HepG2 (cell line): ENCODE results near the gene RNPEPL1. TPM values are rescaled to one million over a fixed set of nuclear protein-coding genes. Genes with fewer than 3 reads are reported as not detected.

Source experiments
- CREM ChIP-seq, 2 experiments: sonication (generic) in 1 of 2; formaldehyde crosslinking in 1 of 2; IDR thresholded peaks; 2 replicates each; pipeline versions ENCODE4 v1.4.0 to v1.6.1; 2016 to 2020; ENCODE audit warnings: antibody characterized with exemption in 1 of 2, mild to moderate bottlenecking in 1 of 2, missing genetic modification reagents in 1 of 2
- EHMT2 ChIP-seq: fragments of 200-600 bp; sonication (generic); IDR thresholded peaks from 2 replicates; pipeline ENCODE4 v1.7.0; 2017; ENCODE audit warnings: antibody characterized with exemption, low read depth, low read length, borderline replicate concordance
- MAFF ChIP-seq: IDR thresholded peaks from 2 replicates; pipeline ENCODE4 v1.6.1; 2011; ENCODE audit warnings: low read depth, low read length, improper control_type of control experiment
- SMYD3 ChIP-seq: sonication (generic); formaldehyde crosslinking; IDR thresholded peaks from 2 replicates; pipeline ENCODE4 v1.8.1; 2023; ENCODE audit warnings: mild to moderate bottlenecking, missing genetic modification reagents
- SOX6 ChIP-seq, 2 experiments: fragments of 450-650 bp in 1 of 2; sonication (generic) in 1 of 2; formaldehyde crosslinking in 1 of 2; IDR thresholded peaks; 2 replicates each; pipeline versions ENCODE4 v1.4.0 to v1.6.1; 2017 to 2020; ENCODE audit warnings: antibody characterized with exemption in 1 of 2, mild to moderate bottlenecking in 1 of 2, missing genetic modification reagents in 1 of 2
- TRIM24 ChIP-seq: sonication (generic); formaldehyde crosslinking; IDR thresholded peaks from 2 replicates; pipeline ENCODE4 v1.8.0; 2022; ENCODE audit warnings: mild to moderate bottlenecking, missing genetic modification reagents
- ZMYM4 ChIP-seq: sonication (generic); formaldehyde crosslinking; IDR thresholded peaks from 2 replicates; pipeline ENCODE4 v1.8.1; 2023; ENCODE audit warnings: mild to moderate bottlenecking, missing genetic modification reagents
- ZNF138 ChIP-seq: sonication (generic); formaldehyde crosslinking; IDR thresholded peaks from 2 replicates; pipeline ENCODE4 v1.5.0; 2020; ENCODE audit warnings: mild to moderate bottlenecking, low read depth, missing genetic modification reagents
- ZNF160 ChIP-seq: sonication (generic); formaldehyde crosslinking; IDR thresholded peaks from 2 replicates; pipeline ENCODE4 v1.8.0; 2022; ENCODE audit warnings: mild to moderate bottlenecking, inconsistent platforms, missing genetic modification reagents
- ZNF205 ChIP-seq: IDR thresholded peaks from 2 replicates; pipeline ENCODE4 v1.6.1; 2018; ENCODE audit warnings: missing biosample characterization, missing genetic modification reagents
- ZNF230 ChIP-seq: sonication (generic); formaldehyde crosslinking; IDR thresholded peaks from 2 replicates; pipeline ENCODE4 v1.4.0; 2020; ENCODE audit warnings: mild to moderate bottlenecking, missing genetic modification reagents
- ZNF253 ChIP-seq: sonication (generic); formaldehyde crosslinking; IDR thresholded peaks from 2 replicates; pipeline ENCODE4 v1.8.0; 2022; ENCODE audit warnings: mild to moderate bottlenecking, missing genetic modification reagents, borderline replicate concordance
- polyA plus RNA-seq, 8 experiments: library from polyadenylated mRNA; depleted of rRNA in 3 of 8; stranded (reverse) in 7 of 8; unstranded in 1 of 8; fragments of >200 nt; fragmentation: Illumina TruSeq in 4 of 8; extraction: Trizol in 4 of 8; gene quantifications; 2 replicates each; pipeline versions ENCODE4 v1.2.1 to v1.2.3, GENCODE V29; 2011 to 2016; ENCODE audit warnings: low read depth in 4 of 8, missing spikeins in 1 of 8, mixed read lengths in 1 of 8; ENCODE audit not compliant: insufficient read depth in 1 of 8
- total RNA-seq, 5 experiments: library from RNA; depleted of rRNA; stranded (reverse); fragments of >200 nt; fragmentation: Illumina TruSeq; extraction: Trizol; gene quantifications; 2 replicates each; pipeline ENCODE4 v1.2.3, GENCODE V29; 2016; ENCODE audit warnings: low read depth in 1 of 5
- TF ChIP-seq, protein P1 (sequence below), 2 experiments: fragments of 450-650 bp in 1 of 2; sonication (generic) in 1 of 2; formaldehyde crosslinking in 1 of 2; IDR thresholded peaks; 2 replicates each; pipeline versions ENCODE4 v1.6.1 to v1.8.0; 2016 to 2022; ENCODE audit warnings: antibody characterized with exemption in 1 of 2, mild to moderate bottlenecking in 1 of 2, missing genetic modification reagents in 1 of 2
- TF ChIP-seq, protein P2 (sequence below): sonication (generic); formaldehyde crosslinking; IDR thresholded peaks from 2 replicates; pipeline ENCODE4 v1.5.1; 2020; ENCODE audit warnings: missing genetic modification reagents, mild to moderate bottlenecking, borderline replicate concordance
- TF ChIP-seq, protein P3 (sequence below): sonication (generic); formaldehyde crosslinking; IDR thresholded peaks from 2 replicates; pipeline ENCODE4 v1.5.1; 2020; ENCODE audit warnings: missing genetic modification reagents, mild to moderate bottlenecking, borderline replicate concordance

RNPEPL1 gene
- total and polyA plus RNA-seq, 2 of the 13 experiments (the other 11 are each of a cell fraction or from before 2014, with no cell fraction given): 13.0 to 18.0 TPM

DNA sequence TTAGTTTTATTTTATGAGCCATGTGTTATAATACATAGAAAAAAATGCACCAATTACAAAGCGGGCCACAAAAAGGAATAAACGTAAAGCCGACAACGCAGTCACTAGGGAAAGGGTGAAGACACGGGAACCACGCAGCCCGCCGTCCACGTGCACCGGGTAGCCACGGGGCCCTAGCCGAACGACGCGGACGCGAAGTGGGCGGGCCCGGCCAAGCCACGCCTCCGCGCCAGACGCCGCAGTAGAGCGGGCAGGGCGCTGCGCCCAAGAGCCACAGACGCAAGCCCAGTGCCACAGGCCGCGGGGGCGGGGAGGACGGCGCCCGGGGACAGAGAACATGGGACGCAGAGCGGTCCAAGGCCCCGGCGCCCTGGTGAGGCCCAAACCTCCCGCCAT, 8.2 kb upstream of the RNPEPL1 start, which contains the start of gene DUSP28 (continued):
- TF ChIP-seq SMYD3 (CRISPR knock-in tag) (no peak), ZNF160 (CRISPR knock-in tag) (peak; percentile 78), EHMT2 (no peak), CREM (IDR thresholded peaks at IDR 0.05) (no peak), CREM (CRISPR knock-in tag; IDR thresholded peaks at IDR 0.05) (peak; percentile 36; the same call in 1 of the 2 replicates), ZNF205 (CRISPR knock-in tag) (0 out of 2 replicates have a peak, but pooled peaks have one; percentile 30), ZNF253 (CRISPR knock-in tag) (peak; percentile 89; the same call in 1 of the 2 replicates), SOX6 (IDR thresholded peaks at IDR 0.05) (no peak), SOX6 (CRISPR knock-in tag; IDR thresholded peaks at IDR 0.05) (no peak; the same call in 1 of the 2 replicates), ZNF138 (CRISPR knock-in tag) (peak; percentile 77; the same call in 1 of the 2 replicates), ZMYM4 (CRISPR knock-in tag) (peak; percentile 23; the same call in 1 of the 2 replicates), MAFF (no peak), ZNF230 (CRISPR knock-in tag) (peak; percentile 72), TRIM24 (CRISPR knock-in tag) (no peak)
- TF ChIP-seq, protein P1, sequence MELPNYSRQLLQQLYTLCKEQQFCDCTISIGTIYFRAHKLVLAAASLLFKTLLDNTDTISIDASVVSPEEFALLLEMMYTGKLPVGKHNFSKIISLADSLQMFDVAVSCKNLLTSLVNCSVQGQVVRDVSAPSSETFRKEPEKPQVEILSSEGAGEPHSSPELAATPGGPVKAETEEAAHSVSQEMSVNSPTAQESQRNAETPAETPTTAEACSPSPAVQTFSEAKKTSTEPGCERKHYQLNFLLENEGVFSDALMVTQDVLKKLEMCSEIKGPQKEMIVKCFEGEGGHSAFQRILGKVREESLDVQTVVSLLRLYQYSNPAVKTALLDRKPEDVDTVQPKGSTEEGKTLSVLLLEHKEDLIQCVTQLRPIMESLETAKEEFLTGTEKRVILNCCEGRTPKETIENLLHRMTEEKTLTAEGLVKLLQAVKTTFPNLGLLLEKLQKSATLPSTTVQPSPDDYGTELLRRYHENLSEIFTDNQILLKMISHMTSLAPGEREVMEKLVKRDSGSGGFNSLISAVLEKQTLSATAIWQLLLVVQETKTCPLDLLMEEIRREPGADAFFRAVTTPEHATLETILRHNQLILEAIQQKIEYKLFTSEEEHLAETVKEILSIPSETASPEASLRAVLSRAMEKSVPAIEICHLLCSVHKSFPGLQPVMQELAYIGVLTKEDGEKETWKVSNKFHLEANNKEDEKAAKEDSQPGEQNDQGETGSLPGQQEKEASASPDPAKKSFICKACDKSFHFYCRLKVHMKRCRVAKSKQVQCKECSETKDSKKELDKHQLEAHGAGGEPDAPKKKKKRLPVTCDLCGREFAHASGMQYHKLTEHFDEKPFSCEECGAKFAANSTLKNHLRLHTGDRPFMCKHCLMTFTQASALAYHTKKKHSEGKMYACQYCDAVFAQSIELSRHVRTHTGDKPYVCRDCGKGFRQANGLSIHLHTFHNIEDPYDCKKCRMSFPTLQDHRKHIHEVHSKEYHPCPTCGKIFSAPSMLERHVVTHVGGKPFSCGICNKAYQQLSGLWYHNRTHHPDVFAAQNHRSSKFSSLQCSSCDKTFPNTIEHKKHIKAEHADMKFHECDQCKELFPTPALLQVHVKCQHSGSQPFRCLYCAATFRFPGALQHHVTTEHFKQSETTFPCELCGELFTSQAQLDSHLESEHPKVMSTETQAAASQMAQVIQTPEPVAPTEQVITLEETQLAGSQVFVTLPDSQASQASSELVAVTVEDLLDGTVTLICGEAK (IDR thresholded peaks at IDR 0.05): no peak
- TF ChIP-seq, protein P1 (CRISPR knock-in tag; IDR thresholded peaks at IDR 0.05): no peak
- TF ChIP-seq, protein P2, sequence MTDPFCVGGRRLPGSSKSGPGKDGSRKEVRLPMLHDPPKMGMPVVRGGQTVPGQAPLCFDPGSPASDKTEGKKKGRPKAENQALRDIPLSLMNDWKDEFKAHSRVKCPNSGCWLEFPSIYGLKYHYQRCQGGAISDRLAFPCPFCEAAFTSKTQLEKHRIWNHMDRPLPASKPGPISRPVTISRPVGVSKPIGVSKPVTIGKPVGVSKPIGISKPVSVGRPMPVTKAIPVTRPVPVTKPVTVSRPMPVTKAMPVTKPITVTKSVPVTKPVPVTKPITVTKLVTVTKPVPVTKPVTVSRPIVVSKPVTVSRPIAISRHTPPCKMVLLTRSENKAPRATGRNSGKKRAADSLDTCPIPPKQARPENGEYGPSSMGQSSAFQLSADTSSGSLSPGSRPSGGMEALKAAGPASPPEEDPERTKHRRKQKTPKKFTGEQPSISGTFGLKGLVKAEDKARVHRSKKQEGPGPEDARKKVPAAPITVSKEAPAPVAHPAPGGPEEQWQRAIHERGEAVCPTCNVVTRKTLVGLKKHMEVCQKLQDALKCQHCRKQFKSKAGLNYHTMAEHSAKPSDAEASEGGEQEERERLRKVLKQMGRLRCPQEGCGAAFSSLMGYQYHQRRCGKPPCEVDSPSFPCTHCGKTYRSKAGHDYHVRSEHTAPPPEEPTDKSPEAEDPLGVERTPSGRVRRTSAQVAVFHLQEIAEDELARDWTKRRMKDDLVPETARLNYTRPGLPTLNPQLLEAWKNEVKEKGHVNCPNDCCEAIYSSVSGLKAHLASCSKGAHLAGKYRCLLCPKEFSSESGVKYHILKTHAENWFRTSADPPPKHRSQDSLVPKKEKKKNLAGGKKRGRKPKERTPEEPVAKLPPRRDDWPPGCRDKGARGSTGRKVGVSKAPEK (CRISPR knock-in tag): no peak
- TF ChIP-seq, protein P3, sequence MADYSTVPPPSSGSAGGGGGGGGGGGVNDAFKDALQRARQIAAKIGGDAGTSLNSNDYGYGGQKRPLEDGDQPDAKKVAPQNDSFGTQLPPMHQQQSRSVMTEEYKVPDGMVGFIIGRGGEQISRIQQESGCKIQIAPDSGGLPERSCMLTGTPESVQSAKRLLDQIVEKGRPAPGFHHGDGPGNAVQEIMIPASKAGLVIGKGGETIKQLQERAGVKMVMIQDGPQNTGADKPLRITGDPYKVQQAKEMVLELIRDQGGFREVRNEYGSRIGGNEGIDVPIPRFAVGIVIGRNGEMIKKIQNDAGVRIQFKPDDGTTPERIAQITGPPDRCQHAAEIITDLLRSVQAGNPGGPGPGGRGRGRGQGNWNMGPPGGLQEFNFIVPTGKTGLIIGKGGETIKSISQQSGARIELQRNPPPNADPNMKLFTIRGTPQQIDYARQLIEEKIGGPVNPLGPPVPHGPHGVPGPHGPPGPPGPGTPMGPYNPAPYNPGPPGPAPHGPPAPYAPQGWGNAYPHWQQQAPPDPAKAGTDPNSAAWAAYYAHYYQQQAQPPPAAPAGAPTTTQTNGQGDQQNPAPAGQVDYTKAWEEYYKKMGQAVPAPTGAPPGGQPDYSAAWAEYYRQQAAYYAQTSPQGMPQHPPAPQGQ (CRISPR knock-in tag): no peak
